WTC11 (cell line): ENCODE measurements around the gene MRPL10. TPM values are rescaled to one million over a fixed set of nuclear protein-coding genes. Genes with fewer than 3 reads are reported as not detected.

Experiments
- ATAC-seq: fragments of 200-7000 bp; cut with Tn5 transposase; 2 replicates; pipeline ENCODE4 v1.10.0; 2021; ENCODE audit warnings: mild to moderate bottlenecking, moderate library complexity
- CTCF ChIA-PET: fragments of 300-600 bp; sonication (Branson Sonifier 250); formaldehyde crosslinking; loops from one replicate; lab custom pipeline; 2021; ENCODE audit warnings: antibody characterized with exemption; lab: Charles Lee
- POLR2A ChIA-PET: fragments of 350-600 bp; sonication (Branson Sonifier 250); formaldehyde crosslinking; loops from one replicate; lab custom pipeline; 2021; ENCODE audit warnings: antibody characterized with exemption; lab: Charles Lee
- DNase-seq: peaks from one replicate; pipeline ENCODE4 v3.0.0; 2021; ENCODE audit warnings: low spot score
- H3K27ac Mint-ChIP-seq: 2 replicates; pipeline ENCODE4 v1.8.0; 2021; ENCODE audit warnings: mixed read lengths
- H3K27me3 Mint-ChIP-seq: 2 replicates; pipeline ENCODE4 v1.8.0; 2021; ENCODE audit warnings: low read depth, mild to moderate bottlenecking, moderate library complexity, mixed read lengths
- H3K36me3 Mint-ChIP-seq: 2 replicates; pipeline ENCODE4 v1.8.0; 2021; ENCODE audit warnings: mixed read lengths
- H3K4me1 Mint-ChIP-seq: 2 replicates; pipeline ENCODE4 v1.8.0; 2022; ENCODE audit warnings: mixed read lengths
- H3K4me3 Mint-ChIP-seq: 2 replicates; pipeline ENCODE4 v1.8.0; 2021; ENCODE audit warnings: mild to moderate bottlenecking, moderate library complexity, mixed read lengths
- H3K9me3 Mint-ChIP-seq: 2 replicates; pipeline ENCODE4 v1.8.0; 2021; ENCODE audit warnings: mixed read lengths
- ATF1 ChIP-seq: sonication (generic); formaldehyde crosslinking; IDR thresholded peaks from 2 replicates; pipeline ENCODE4 v1.8.1; 2023; ENCODE audit warnings: mild to moderate bottlenecking, moderate library complexity, missing genetic modification reagents
- ATF6 ChIP-seq: sonication (generic); formaldehyde crosslinking; IDR thresholded peaks from 2 replicates; pipeline ENCODE4 v1.8.1; 2023; ENCODE audit warnings: mild to moderate bottlenecking, missing genetic modification reagents
- E2F1 ChIP-seq: sonication (generic); formaldehyde crosslinking; IDR thresholded peaks from 2 replicates; pipeline ENCODE4 v1.8.0; 2022; ENCODE audit warnings: mild to moderate bottlenecking, missing genetic modification reagents
- ESRRA ChIP-seq: sonication (generic); formaldehyde crosslinking; IDR thresholded peaks from 2 replicates; pipeline ENCODE4 v1.8.1; 2022; ENCODE audit warnings: mild to moderate bottlenecking, missing genetic modification reagents, borderline replicate concordance
- GRHL2 ChIP-seq: fragments of 250-450 bp; sonication (Bioruptor Pico); IDR thresholded peaks from 2 replicates; pipeline ENCODE4 v1.8.0; 2022; ENCODE audit warnings: mild to moderate bottlenecking, moderate library complexity; ENCODE audit not compliant: insufficient replicate concordance, severe bottlenecking
- GTF2I ChIP-seq: fragments of 250-450 bp; sonication (Bioruptor Pico); conservative IDR thresholded peaks from 2 replicates; pipeline ENCODE4 v1.4.0; 2021; ENCODE audit warnings: mild to moderate bottlenecking
- KAT7 ChIP-seq: sonication (generic); formaldehyde crosslinking; IDR thresholded peaks from 2 replicates; pipeline ENCODE4 v1.8.1; 2023; ENCODE audit warnings: missing genetic modification reagents, mild to moderate bottlenecking, borderline replicate concordance
- NFATC4 ChIP-seq: fragments of 250-450 bp; sonication (Bioruptor Pico); IDR thresholded peaks from 2 replicates; pipeline ENCODE4 v1.9.0; 2021; ENCODE audit warnings: mild to moderate bottlenecking
- NR2C2 ChIP-seq: sonication (generic); formaldehyde crosslinking; IDR thresholded peaks from 2 replicates; pipeline ENCODE4 v1.8.0; 2022; ENCODE audit warnings: mild to moderate bottlenecking, missing genetic modification reagents
- OVOL2 ChIP-seq: fragments of 250-450 bp; sonication (Bioruptor Pico); IDR thresholded peaks from 2 replicates; pipeline ENCODE4 v1.9.0; 2021; ENCODE audit warnings: mild to moderate bottlenecking, borderline replicate concordance
- PRDM15 ChIP-seq: sonication (generic); formaldehyde crosslinking; IDR thresholded peaks from 2 replicates; pipeline ENCODE4 v1.8.0; 2022; ENCODE audit warnings: missing genetic modification reagents
- RELA ChIP-seq: sonication (generic); formaldehyde crosslinking; IDR thresholded peaks from 2 replicates; pipeline ENCODE4 v1.8.1; 2022; ENCODE audit warnings: missing genetic modification reagents, mild to moderate bottlenecking, borderline replicate concordance
- SMAD3 ChIP-seq: sonication (generic); formaldehyde crosslinking; IDR thresholded peaks from 2 replicates; pipeline ENCODE4 v1.8.0; 2022; ENCODE audit warnings: missing genetic modification reagents, mild to moderate bottlenecking, borderline replicate concordance
- TP53 ChIP-seq: sonication (generic); formaldehyde crosslinking; IDR thresholded peaks from 2 replicates; pipeline ENCODE4 v1.8.1; 2023; ENCODE audit warnings: mild to moderate bottlenecking, missing genetic modification reagents
- ZNF121 ChIP-seq: sonication (generic); formaldehyde crosslinking; IDR thresholded peaks from 2 replicates; pipeline ENCODE4 v1.8.0; 2023; ENCODE audit warnings: missing genetic modification reagents
- ZNF138 ChIP-seq: sonication (generic); formaldehyde crosslinking; conservative IDR thresholded peaks from 2 replicates; pipeline ENCODE4 v1.8.1; 2022; ENCODE audit warnings: mild to moderate bottlenecking, moderate library complexity, missing genetic modification reagents
- ZNF281 ChIP-seq: sonication (generic); formaldehyde crosslinking; IDR thresholded peaks from 2 replicates; pipeline ENCODE4 v1.8.0; 2023; ENCODE audit warnings: mild to moderate bottlenecking, missing genetic modification reagents
- ZNF423 ChIP-seq: fragments of 250-450 bp; sonication (Bioruptor Pico); IDR thresholded peaks from 2 replicates; pipeline ENCODE4 v2.1.2; 2022; ENCODE audit warnings: mild to moderate bottlenecking, moderate library complexity
- total RNA-seq: library from RNA; stranded (reverse); gene quantifications from 3 replicates; pipeline ENCODE4 v1.2.3, GENCODE V29; 2021
- TF ChIP-seq, protein P1 (sequence below): sonication (generic); formaldehyde crosslinking; IDR thresholded peaks from 2 replicates; pipeline ENCODE4 v1.8.0; 2023; ENCODE audit warnings: missing genetic modification reagents
- TF ChIP-seq, protein P2 (sequence below): sonication (generic); formaldehyde crosslinking; IDR thresholded peaks from 2 replicates; pipeline ENCODE4 v1.8.1; 2022; ENCODE audit warnings: missing genetic modification reagents, borderline replicate concordance

MRPL10 gene
- total RNA-seq, 1 experiment from 2014 or later, result 80.1 TPM

DNA sequence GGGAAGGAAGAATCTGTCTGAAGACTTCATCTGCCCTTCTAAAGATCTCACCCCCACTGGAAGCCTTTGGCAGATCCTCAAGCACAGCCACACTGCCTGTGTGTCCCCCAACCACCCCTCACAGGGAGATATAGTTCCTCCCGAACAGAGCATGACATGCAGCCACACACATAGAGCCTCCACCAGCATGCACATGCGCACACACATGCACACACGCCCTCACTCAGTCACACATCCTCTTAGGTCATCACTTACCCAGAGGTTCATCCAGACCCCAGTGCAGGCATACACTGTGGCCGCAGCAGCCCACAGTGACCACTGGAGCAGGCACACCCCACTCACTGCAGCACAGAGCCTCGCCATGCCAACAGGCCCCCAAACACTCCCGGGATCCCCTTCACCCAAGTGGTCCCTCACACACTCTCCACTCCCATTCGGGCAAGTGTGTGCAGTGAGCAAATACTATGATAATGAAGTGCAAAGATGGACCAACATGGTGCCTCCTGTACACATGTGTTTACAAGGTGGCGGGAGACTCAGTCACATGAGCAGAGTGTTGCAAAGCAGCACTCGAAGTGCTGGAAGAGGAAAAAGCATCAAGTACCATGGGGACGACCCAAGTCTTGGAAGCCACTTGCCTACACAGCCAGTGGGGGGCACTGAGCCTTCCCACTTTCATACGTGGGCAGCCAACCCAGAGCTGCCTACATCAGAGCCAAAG lies 36.6 kb upstream of the MRPL10 start (continued):
- TF ChIP-seq PRDM15 (CRISPR knock-in tag) (no peak), ZNF138 (no peak), NR2C2 (CRISPR knock-in tag) (no peak), ZNF121 (CRISPR knock-in tag) (no peak), GRHL2 (CRISPR knock-in tag) (no peak), NFATC4 (CRISPR knock-in tag) (no peak), ATF6 (no peak), SMAD3 (CRISPR knock-in tag) (no peak), OVOL2 (CRISPR knock-in tag) (no peak)
- TF ChIP-seq, protein P1, sequence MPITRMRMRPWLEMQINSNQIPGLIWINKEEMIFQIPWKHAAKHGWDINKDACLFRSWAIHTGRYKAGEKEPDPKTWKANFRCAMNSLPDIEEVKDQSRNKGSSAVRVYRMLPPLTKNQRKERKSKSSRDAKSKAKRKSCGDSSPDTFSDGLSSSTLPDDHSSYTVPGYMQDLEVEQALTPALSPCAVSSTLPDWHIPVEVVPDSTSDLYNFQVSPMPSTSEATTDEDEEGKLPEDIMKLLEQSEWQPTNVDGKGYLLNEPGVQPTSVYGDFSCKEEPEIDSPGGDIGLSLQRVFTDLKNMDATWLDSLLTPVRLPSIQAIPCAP, result no peak

GRCh38 chr17:47866941-47867340 lies 35.6 kb upstream of the MRPL10 start:
- peaks cover 71% of the 10 kb centered on the region for H3K27me3 Mint-ChIP-seq
- no peak overlapping the region for H3K4me3 Mint-ChIP-seq
- ChIA-PET POLR2A (no interaction called here), CTCF (interaction anchor here (1.0 to 8.7 kb wide), 2 partner anchors 19 to 23 kb away, joined by 4 to 94 read pairs; no protein-coding TSS in a partner anchor)
- ATAC-seq (no peak), DNase-seq (no peak)
- H3K27ac Mint-ChIP-seq, result no peak overlapping the region
- no peaks in the 10 kb centered on the region for H3K36me3 Mint-ChIP-seq
- peaks cover 28% of the 10 kb centered on the region for H3K4me1 Mint-ChIP-seq
- H3K9me3 Mint-ChIP-seq, result no peaks in the 10 kb centered on the region
- TF ChIP-seq RELA (CRISPR knock-in tag) (no peak), GTF2I (CRISPR knock-in tag) (no peak), ZNF281 (CRISPR knock-in tag) (no peak), ATF1 (no peak), ZNF423 (CRISPR knock-in tag) (no peak), ESRRA (no peak), KAT7 (CRISPR knock-in tag) (no peak), TP53 (CRISPR knock-in tag) (no peak), ZNF121 (CRISPR knock-in tag) (no peak), E2F1 (CRISPR knock-in tag) (no peak)
- TF ChIP-seq, protein P2, sequence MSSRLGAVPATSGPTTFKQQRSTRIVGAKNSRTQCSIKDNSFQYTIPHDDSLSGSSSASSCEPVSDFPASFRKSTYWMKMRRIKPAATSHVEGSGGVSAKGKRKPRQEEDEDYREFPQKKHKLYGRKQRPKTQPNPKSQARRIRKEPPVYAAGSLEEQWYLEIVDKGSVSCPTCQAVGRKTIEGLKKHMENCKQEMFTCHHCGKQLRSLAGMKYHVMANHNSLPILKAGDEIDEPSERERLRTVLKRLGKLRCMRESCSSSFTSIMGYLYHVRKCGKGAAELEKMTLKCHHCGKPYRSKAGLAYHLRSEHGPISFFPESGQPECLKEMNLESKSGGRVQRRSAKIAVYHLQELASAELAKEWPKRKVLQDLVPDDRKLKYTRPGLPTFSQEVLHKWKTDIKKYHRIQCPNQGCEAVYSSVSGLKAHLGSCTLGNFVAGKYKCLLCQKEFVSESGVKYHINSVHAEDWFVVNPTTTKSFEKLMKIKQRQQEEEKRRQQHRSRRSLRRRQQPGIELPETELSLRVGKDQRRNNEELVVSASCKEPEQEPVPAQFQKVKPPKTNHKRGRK (CRISPR knock-in tag), result no peak
- TF ChIP-seq, protein P1, result no peak
